ENCODE results near the gene COQ8A. TPM values are rescaled to one million over a fixed set of nuclear protein-coding genes. Genes with fewer than 3 reads are reported as not detected.

Gene COQ8A
- polyA plus RNA-seq, 3 donors from 2014 or later, result 26.9 to 44.3 (median 34.7) TPM

- no peaks in the 10 kb centered on the region for H3K9me3 Mint-ChIP-seq
- H3K36me3 Mint-ChIP-seq, result peaks cover 4 to 10% (median 4%) of the 10 kb centered on the region in 3 donors
- H3K4me3 Mint-ChIP-seq, result no peak overlapping the region
- no peak for DNase-seq
- peaks cover 0 to 4% (median 0%) of the 10 kb centered on the region in 3 donors for H3K27me3 Mint-ChIP-seq (ENCODE audit: low read depth in 3 of 3)
- H3K27ac Mint-ChIP-seq, result no peak overlapping the region
- no peaks in the 10 kb centered on the region for H3K4me1 Mint-ChIP-seq
Observed at GRCh38 chr1:226981838-226982237, 41.7 kb downstream of the COQ8A start.

DNA sequence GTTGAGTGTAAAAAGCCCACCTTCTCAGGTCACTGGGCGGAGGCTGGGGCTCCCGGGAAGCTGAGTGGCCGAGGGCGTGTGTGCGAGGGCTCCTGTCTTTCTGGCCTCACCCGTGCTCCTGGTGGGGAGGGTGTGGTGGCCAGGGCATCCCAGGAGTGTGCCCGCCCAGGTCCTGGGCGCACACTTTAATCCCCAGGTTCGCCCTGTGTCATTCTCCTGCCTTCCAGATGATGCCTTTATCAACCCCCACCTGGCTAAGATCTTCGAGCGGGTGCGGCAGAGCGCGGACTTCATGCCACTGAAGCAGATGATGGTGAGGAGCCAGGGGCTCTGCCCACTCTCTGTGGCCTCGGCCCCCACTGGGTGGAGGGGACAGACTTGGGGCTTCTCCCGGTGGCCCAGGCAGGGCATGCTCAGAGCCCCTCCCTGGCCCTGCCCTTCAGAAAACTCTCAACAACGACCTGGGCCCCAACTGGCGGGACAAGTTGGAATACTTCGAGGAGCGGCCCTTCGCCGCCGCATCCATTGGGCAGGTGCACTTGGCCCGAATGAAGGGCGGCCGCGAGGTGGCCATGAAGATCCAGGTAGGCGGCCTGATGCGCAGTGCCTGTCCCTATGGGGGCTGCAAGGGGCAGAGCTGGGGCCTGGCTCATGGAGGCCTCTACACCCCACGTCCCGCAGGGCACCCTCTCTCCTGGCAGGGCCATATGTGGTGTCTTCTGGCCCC, 42.5 kb downstream of the COQ8A start:
- peaks cover 6 to 12% (median 6%) of the 10 kb centered on the region in 3 donors for H3K36me3 Mint-ChIP-seq
- no peak overlapping the region for H3K4me3 Mint-ChIP-seq
- H3K9me3 Mint-ChIP-seq, result no peaks in the 10 kb centered on the region
- H3K27ac Mint-ChIP-seq, result no peak overlapping the region
- H3K27me3 Mint-ChIP-seq (ENCODE audit: low read depth in 3 of 3), result peaks cover 0 to 4% (median 0%) of the 10 kb centered on the region in 3 donors
- H3K4me1 Mint-ChIP-seq, result no peaks in the 10 kb centered on the region
- DNase-seq, result no peak

- H3K36me3 Mint-ChIP-seq, result peaks cover 6 to 12% (median 6%) of the 10 kb centered on the region in 3 donors
- H3K4me1 Mint-ChIP-seq, result no peaks in the 10 kb centered on the region
- H3K27ac Mint-ChIP-seq, result peak overlapping the region in 1 of 6 donors; percentile 77
- H3K4me3 Mint-ChIP-seq, result no peak overlapping the region
- H3K9me3 Mint-ChIP-seq, result no peaks in the 10 kb centered on the region
- peaks cover 0 to 4% (median 0%) of the 10 kb centered on the region in 3 donors for H3K27me3 Mint-ChIP-seq (ENCODE audit: low read depth in 3 of 3)
- DNase-seq, result no peak
Observed at GRCh38 chr1:226983247-226983991, 43.3 kb downstream of the COQ8A start.

GRCh38 chr1:226983992-226984364, 43.9 kb downstream of the COQ8A start:
- peaks cover 6 to 12% (median 6%) of the 10 kb centered on the region in 3 donors for H3K36me3 Mint-ChIP-seq
- H3K27ac Mint-ChIP-seq, result no peak overlapping the region

DNA sequence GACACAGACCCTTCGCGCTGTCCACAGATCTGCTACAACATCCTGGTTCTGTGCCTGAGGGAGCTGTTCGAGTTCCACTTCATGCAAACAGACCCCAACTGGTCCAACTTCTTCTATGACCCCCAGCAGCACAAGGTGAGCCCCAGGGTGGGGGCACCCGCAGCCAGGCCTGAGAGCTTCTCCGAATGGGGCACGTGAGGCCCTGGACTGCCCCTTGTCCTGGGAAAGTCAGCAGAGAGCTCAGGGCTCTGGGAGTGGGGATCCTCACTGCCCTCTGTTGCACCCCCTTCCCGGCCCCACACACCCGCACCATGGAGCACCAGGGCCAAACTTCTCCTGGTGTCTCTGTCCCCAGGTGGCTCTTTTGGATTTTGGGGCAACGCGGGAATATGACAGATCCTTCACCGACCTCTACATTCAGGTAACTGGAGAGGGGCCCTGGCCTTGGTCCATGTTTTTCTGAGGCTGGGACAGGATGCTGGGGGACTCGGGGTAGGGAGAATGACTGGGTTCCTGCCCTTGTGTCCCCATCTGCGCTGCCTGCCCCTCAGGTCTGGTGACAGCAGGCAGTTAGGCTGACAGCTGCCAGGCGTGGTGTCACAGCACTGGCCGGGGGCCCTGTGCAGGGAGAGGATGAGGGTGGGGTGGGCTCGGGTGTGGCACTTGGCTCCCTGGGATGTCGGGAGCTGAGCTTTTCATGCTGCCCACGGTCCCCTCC, 44.6 kb downstream of the COQ8A start:
- peaks cover 6 to 12% (median 6%) of the 10 kb centered on the region in 3 donors for H3K36me3 Mint-ChIP-seq
- H3K4me3 Mint-ChIP-seq, result no peak overlapping the region
- H3K27ac Mint-ChIP-seq, result no peak overlapping the region
- H3K27me3 Mint-ChIP-seq (ENCODE audit: low read depth in 3 of 3), result peaks cover 0 to 4% (median 0%) of the 10 kb centered on the region in 3 donors
- H3K4me1 Mint-ChIP-seq, result peaks cover 12% of the 10 kb centered on the region in 2 donors
- no peaks in the 10 kb centered on the region for H3K9me3 Mint-ChIP-seq
- DNase-seq, result no peak

More at GRCh38 chr1:226983992-226984364, 43.9 kb downstream of the COQ8A start:
- Mint-ChIP-seq H3K4me1 (peaks cover 4 to 5% of the 10 kb centered on the region in 2 donors), H3K4me3 (no peak overlapping the region), H3K27me3 (ENCODE audit: low read depth in 3 of 3) (peaks cover 0 to 4% (median 0%) of the 10 kb centered on the region in 3 donors), H3K9me3 (no peaks in the 10 kb centered on the region)
- DNase-seq, result no peak

- DNase-seq, result no peak
- H3K27me3 Mint-ChIP-seq (ENCODE audit: low read depth in 3 of 3), result peaks cover 0 to 4% (median 0%) of the 10 kb centered on the region in 3 donors
- no peak overlapping the region for H3K4me3 Mint-ChIP-seq
- no peaks in the 10 kb centered on the region for H3K9me3 Mint-ChIP-seq
- H3K27ac Mint-ChIP-seq, result no peak overlapping the region
- H3K4me1 Mint-ChIP-seq, result peaks cover 18% of the 10 kb centered on the region in 2 donors
- H3K36me3 Mint-ChIP-seq, result peaks cover 6 to 12% (median 6%) of the 10 kb centered on the region in 3 donors
Observed at GRCh38 chr1:226985239-226985838, 45.2 kb downstream of the COQ8A start.

GRCh38 chr1:226985839-226986463, 45.9 kb downstream of the COQ8A start:
- H3K27ac Mint-ChIP-seq, result peak overlapping the region in 1 of 6 donors; percentile 48
- H3K4me3 Mint-ChIP-seq, result no peak overlapping the region
- H3K4me1 Mint-ChIP-seq, result peaks cover 22 to 24% of the 10 kb centered on the region in 2 donors
- H3K36me3 Mint-ChIP-seq, result peaks cover 6 to 12% (median 6%) of the 10 kb centered on the region in 3 donors
- no peaks in the 10 kb centered on the region for H3K9me3 Mint-ChIP-seq
- DNase-seq, result no peak
- H3K27me3 Mint-ChIP-seq (ENCODE audit: low read depth in 3 of 3), result peaks cover 0 to 4% (median 0%) of the 10 kb centered on the region in 3 donors

DNA sequence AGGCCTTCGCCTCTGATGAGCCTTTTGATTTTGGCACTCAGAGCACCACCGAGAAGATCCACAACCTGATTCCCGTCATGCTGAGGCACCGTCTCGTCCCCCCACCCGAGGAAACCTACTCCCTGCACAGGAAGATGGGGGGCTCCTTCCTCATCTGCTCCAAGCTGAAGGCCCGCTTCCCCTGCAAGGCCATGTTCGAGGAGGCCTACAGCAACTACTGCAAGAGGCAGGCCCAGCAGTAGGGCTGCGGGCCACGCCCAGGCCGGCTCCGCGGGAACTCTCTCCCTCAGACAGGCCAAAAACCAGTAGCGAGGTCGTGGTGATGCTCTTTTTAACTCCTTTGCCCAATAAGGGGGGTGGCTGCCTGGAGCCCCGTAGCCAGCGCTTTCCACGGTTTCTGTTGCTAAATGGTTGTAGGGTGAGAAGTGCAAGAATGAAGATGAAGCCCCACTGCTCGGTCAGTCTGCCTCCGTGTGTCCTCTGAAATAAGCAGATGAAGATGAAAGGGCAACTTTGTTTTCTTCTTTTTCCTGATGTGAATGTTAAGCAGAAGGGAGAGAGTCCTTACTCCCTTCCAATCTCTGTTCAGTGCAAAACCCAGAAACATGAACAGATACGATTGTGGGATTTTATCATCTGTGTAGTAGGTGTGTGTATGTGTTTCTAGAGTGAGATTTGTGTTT, 46.5 kb downstream of the COQ8A start:
- H3K36me3 Mint-ChIP-seq, result peaks cover 6 to 12% (median 6%) of the 10 kb centered on the region in 3 donors
- no peak for DNase-seq
- peaks cover 22 to 30% of the 10 kb centered on the region in 2 donors for H3K4me1 Mint-ChIP-seq
- no peaks in the 10 kb centered on the region for H3K9me3 Mint-ChIP-seq
- H3K27me3 Mint-ChIP-seq (ENCODE audit: low read depth in 3 of 3), result peaks cover 0 to 4% (median 0%) of the 10 kb centered on the region in 3 donors
- no peak overlapping the region for H3K4me3 Mint-ChIP-seq
- peak overlapping the region in 2 of 6 donors; percentile 4 to 29 for H3K27ac Mint-ChIP-seq

DNA sequence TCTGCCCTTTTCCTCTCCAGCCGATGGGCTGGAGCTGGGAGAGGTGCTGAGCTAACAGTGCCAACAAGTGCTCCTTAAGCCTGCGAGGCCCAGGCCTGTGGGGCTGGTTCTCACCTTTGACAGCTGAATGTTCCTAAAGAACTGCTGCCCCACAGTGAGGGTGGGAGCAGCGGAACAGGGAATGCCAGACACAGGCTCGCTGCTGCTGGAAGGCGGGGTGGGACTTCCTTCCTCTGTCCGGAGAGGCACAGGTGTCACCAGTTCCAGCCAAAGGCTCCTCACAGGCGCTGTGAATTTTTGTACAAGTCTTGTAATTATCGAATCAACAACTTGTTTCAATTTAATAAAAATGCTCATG, 47.1 kb downstream of the COQ8A start:
- H3K36me3 Mint-ChIP-seq, result peaks cover 6 to 12% (median 6%) of the 10 kb centered on the region in 3 donors
- H3K27ac Mint-ChIP-seq, result no peak overlapping the region
- H3K4me3 Mint-ChIP-seq, result no peak overlapping the region
- no peak for DNase-seq
- no peaks in the 10 kb centered on the region for H3K9me3 Mint-ChIP-seq
- peaks cover 0 to 4% (median 0%) of the 10 kb centered on the region in 3 donors for H3K27me3 Mint-ChIP-seq (ENCODE audit: low read depth in 3 of 3)
- H3K4me1 Mint-ChIP-seq, result peaks cover 22 to 30% of the 10 kb centered on the region in 2 donors

DNA sequence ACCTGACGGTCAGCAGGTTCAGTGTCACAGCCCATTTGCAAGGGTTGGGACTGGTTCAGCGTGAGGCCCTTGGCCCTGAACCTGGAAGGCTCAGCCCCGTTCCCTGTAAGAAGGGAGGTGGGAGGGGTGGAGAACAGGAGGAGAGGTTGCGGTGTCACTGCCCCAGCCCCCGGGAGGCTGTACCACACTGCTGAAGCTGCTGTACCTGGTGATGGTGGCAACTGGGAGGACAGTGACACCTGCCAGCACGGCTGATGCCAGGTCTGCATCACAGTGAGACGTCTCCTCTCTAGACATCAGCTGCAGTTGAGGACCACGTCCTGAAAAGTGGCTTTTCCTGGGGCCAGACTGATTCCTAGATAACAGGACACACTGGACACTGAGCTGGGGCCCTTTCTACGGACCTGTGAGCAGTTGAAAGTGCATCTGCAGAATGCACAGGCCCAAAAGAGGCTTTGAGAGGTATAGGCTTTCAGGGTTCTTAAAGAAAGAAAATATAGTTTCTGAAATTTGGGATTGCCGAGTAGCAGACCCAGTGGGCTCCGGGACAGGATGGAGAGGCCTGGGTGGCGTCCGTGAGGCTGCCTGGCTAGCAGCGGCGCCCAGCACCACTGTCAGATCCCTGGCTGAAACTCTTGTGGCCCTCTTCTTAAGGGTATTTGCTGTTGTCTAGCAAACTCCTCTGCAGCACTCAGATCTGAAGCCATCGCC, 47.7 kb downstream of the COQ8A start:
- H3K27ac Mint-ChIP-seq, result peak overlapping the region in 3 of 6 donors; percentile 7 to 64 (median 61)
- peaks cover 0 to 4% (median 0%) of the 10 kb centered on the region in 3 donors for H3K27me3 Mint-ChIP-seq (ENCODE audit: low read depth in 3 of 3)
- H3K36me3 Mint-ChIP-seq, result peaks cover 6 to 12% (median 6%) of the 10 kb centered on the region in 3 donors
- no peak overlapping the region for H3K4me3 Mint-ChIP-seq
- H3K4me1 Mint-ChIP-seq, result peaks cover 22 to 30% of the 10 kb centered on the region in 2 donors
- DNase-seq, result no peak
- no peaks in the 10 kb centered on the region for H3K9me3 Mint-ChIP-seq

DNA sequence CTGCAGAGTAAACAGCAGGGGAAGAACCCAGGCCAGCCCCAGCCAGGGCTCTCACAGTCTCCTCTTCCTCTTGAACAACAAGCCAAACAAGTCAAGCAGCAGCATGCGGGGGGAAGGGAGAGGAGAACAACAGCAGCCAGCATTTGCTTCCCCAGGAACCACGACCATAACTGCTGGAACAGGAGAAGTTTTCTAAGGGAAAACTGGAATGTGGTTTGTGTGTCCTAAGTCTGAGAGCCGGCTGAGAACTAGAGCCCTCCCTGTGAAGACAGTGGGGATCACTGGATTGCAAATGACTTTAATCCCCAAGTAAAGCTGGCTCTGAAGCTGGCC, 48.2 kb downstream of the COQ8A start:
- Mint-ChIP-seq H3K36me3 (peaks cover 6 to 12% (median 6%) of the 10 kb centered on the region in 3 donors), H3K27me3 (ENCODE audit: low read depth in 3 of 3) (peaks cover 0 to 4% (median 0%) of the 10 kb centered on the region in 3 donors), H3K4me3 (no peak overlapping the region), H3K4me1 (peaks cover 22 to 30% of the 10 kb centered on the region in 2 donors), H3K9me3 (no peaks in the 10 kb centered on the region), H3K27ac (peak overlapping the region in 2 of 6 donors; percentile 64 to 90)
- DNase-seq, result no peak
